ENCODE measurements around the gene ADORA1. TPM values are rescaled to one million over a fixed set of nuclear protein-coding genes. Genes with fewer than 3 reads are reported as not detected.

The ADORA1 gene
- total RNA-seq, 1 donor from 2014 or later: 4.1 TPM

DNA sequence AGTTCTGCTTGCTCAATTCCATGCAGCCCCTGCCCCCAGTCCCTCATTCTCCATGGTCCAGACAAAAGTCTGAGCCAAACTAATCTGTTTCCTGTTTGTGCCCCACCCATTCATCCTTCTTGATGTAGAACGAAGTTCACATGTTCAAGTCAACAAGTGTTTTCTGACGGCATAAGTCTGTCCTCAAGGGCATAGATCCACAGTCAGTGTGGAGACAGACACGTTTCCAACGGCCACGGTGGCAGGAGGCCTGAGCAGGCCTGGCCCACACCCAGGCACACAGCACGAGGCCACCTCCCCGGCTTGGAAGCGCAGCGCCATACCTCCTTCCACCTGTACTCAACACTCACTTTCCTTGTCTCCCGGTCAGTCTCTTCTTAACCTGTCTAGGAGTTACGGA, 16.1 kb downstream of the ADORA1 start:
- Histone ChIP-seq H3K9me3 (no peaks in the 10 kb centered on the region), H3K27ac (no peak overlapping the region), H3K4me3 (no peak overlapping the region), H3K27me3 (no peaks in the 10 kb centered on the region), H3K4me1 (no peaks in the 10 kb centered on the region), H3K36me3 (no peaks in the 10 kb centered on the region)
- ATAC-seq: no peak
- TF ChIP-seq CTCF (IDR thresholded peaks at IDR 0.05): no peak
- intact Hi-C loops (cut with DNase I): no loop called here
- no peak for DNase-seq

DNA sequence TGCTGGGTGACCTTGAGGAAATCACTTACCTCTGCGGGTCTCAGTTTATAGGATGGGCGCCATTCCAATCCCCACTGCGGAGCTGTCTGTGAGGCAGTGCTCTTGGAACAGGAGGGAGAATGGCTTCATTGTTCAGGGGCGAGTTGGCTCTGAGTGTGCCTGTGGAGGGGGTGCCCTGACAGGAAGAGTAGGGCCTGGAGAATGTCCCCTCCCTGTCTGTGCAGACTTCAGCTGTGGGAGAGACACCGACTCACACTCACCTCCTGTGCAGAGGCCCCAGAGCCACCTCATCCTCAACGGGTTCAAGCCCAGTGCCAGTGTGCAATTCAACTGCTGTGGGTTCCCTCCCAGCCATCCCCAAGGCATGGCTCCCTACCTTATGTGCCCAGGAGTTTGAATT, 17.1 kb downstream of the ADORA1 start:
- ATAC-seq (no peak), DNase-seq (no peak)
- H3K9me3 ChIP-seq: no peaks in the 10 kb centered on the region
- H3K27ac ChIP-seq: no peak overlapping the region
- intact Hi-C loops (cut with DNase I): no loop called here
- H3K36me3 ChIP-seq: no peaks in the 10 kb centered on the region
- H3K27me3 ChIP-seq: no peaks in the 10 kb centered on the region
- no peaks in the 10 kb centered on the region for H3K4me1 ChIP-seq
- no peak overlapping the region for H3K4me3 ChIP-seq
- TF ChIP-seq CTCF (IDR thresholded peaks at IDR 0.05): no peak

- no peak for TF ChIP-seq CTCF (IDR thresholded peaks at IDR 0.05)
- Histone ChIP-seq H3K27ac (no peak overlapping the region), H3K9me3 (no peaks in the 10 kb centered on the region), H3K36me3 (no peaks in the 10 kb centered on the region), H3K27me3 (no peaks in the 10 kb centered on the region), H3K4me1 (no peaks in the 10 kb centered on the region), H3K4me3 (no peak overlapping the region)
- ATAC-seq (no peak), DNase-seq (no peak)
- intact Hi-C loops (cut with DNase I): no loop called here
Observed at GRCh38 chr1:203145321-203146041, 18.0 kb downstream of the ADORA1 start.

DNA sequence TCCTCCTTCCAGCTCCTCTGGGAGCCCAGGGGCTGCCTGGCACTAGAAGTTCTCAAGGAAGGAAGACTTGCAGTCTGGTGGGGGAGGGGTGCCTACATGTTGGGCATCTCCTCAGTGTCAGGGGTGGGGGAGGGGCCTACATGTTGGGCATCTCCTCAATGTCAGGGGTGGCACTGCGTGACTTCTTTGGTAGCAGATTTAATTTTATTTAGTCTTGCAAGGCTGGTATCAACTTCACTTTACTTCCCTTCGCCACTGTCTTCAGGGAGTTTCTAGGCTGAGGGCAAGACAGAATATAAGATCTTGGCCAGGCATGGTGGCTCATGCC, 18.5 kb downstream of the ADORA1 start:
- Histone ChIP-seq H3K4me1 (no peaks in the 10 kb centered on the region), H3K9me3 (no peaks in the 10 kb centered on the region), H3K27me3 (no peaks in the 10 kb centered on the region), H3K27ac (no peak overlapping the region), H3K36me3 (no peaks in the 10 kb centered on the region), H3K4me3 (no peak overlapping the region)
- TF ChIP-seq CTCF (IDR thresholded peaks at IDR 0.05): no peak
- intact Hi-C loops (cut with DNase I): no loop called here
- ATAC-seq (no peak), DNase-seq (no peak)

DNA sequence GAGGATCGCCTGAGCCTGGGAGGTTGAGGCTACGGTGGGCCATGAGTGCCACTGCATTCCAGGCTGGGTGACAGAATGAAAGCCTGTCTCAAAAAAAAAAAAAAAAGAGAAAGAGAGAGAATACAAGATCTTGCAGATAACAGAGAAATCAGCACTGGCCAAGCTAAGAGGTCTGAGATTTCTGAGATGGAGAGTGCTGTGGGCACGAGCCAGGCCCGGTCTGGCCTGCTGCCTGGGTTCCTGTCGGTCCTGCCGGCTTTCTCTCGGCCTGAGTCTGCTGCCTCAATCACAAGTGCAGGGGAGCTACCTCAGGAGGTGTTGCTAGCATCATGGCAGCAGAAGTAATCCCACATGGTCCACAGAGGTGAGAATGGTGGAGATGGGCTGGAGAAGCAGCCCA, 19.0 kb downstream of the ADORA1 start:
- H3K4me3 ChIP-seq: no peak overlapping the region
- H3K27me3 ChIP-seq: no peaks in the 10 kb centered on the region
- no peak for TF ChIP-seq CTCF (IDR thresholded peaks at IDR 0.05)
- ATAC-seq (no peak), DNase-seq (no peak)
- H3K27ac ChIP-seq: no peak overlapping the region
- no peaks in the 10 kb centered on the region for H3K36me3 ChIP-seq
- intact Hi-C loops (cut with DNase I): no loop called here
- H3K9me3 ChIP-seq: no peaks in the 10 kb centered on the region
- H3K4me1 ChIP-seq: no peaks in the 10 kb centered on the region

DNA sequence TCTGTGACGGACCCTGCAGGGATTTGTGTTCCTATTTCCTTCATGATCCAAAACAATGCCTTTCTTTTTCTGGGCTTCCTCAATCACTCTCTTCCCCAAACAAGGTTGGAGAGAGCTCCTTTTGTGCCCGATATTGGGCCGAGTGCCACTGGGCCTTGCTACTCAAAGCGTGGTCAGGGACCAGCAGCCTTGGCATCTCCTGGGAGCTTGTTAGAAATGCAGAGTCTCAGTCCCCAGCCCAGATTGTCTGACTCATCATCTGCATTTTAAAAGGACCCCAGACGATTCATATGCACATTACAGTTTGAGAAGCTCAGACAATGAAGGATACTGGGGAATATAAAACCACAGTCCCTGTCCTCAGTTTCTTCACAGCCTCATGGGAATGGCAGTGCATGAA, 19.9 kb downstream of the ADORA1 start:
- intact Hi-C loops (cut with DNase I): no loop called here
- H3K27ac ChIP-seq: no peak overlapping the region
- H3K27me3 ChIP-seq: no peaks in the 10 kb centered on the region
- no peaks in the 10 kb centered on the region for H3K36me3 ChIP-seq
- H3K4me1 ChIP-seq: no peaks in the 10 kb centered on the region
- ATAC-seq (no peak), DNase-seq (no peak)
- TF ChIP-seq CTCF (IDR thresholded peaks at IDR 0.05): no peak
- no peak overlapping the region for H3K4me3 ChIP-seq
- no peaks in the 10 kb centered on the region for H3K9me3 ChIP-seq

Data from upper lobe of right lung (tissue), 1 donor.